Measurements from ENCODE around the gene ANKRD45.
"Not testable (repeated sequence)": the region's sequence is repeated elsewhere in the genome, so short reads cannot be mapped to it uniquely, and the experiment has no call there.

Gene ANKRD45

DNA sequence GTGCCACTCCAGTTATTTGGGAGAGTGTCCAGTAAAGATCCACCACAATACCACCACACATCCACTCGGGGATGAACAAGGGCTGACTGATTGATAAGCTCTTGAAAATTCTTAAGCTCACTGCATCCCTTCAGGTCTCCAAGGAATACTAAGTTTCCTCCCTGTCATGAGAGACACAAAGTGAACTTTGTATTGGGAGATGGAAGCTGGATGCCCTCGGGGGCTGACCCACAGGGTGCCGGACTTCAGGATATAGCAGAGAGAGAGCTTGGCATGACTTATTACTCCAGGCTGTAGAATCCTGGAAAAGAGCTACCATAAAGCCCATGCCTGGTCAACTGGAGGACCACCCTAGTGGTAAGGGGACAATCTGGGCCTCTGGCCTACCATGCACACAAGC is 15.5 kb upstream of the ANKRD45 start:
- H3K27ac ChIP-seq (ENCODE audit: low read depth, low read length); H3K9me3 ChIP-seq (ENCODE audit: control insufficient read depth, insufficient read depth, low read depth, low read length); H3K4me3 ChIP-seq (ENCODE audit: low read depth, low read length); H3K9ac ChIP-seq (ENCODE audit: low read length); H3K27me3 ChIP-seq (ENCODE audit: control insufficient read depth, insufficient read depth, low read length); H3K36me3 ChIP-seq (ENCODE audit: control insufficient read depth, insufficient read depth, low read length): not testable (repeated sequence)
- H3K4me1 ChIP-seq (ENCODE audit: control insufficient read depth, insufficient read depth, low read length), result peaks cover 29% of the 10 kb centered on the region

DNA sequence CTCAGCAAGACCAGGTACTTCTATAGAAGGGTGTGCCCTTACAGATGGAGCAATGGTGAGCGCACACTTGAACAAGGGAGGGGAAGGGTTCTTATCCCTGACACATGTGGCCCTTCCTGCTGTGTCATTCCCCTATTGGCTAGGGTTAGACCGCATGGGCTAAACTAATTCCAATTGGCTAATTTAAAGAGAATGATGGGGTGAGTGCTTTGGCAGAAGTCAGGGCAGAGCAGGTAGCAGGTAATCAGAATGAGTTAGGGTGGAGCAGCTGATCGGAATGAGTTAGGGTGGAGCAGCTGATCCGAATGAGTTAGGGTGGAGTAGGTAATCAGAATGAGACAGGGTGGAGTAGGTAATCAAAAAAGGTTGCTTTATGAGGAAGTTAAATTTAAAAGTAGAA is 14.2 kb upstream of the ANKRD45 start:
- not testable (repeated sequence) for H3K9me3 ChIP-seq (ENCODE audit: control insufficient read depth, insufficient read depth, low read depth, low read length); H3K27me3 ChIP-seq (ENCODE audit: control insufficient read depth, insufficient read depth, low read length); H3K36me3 ChIP-seq (ENCODE audit: control insufficient read depth, insufficient read depth, low read length); H3K27ac ChIP-seq (ENCODE audit: low read depth, low read length); H3K9ac ChIP-seq (ENCODE audit: low read length); H3K4me3 ChIP-seq (ENCODE audit: low read depth, low read length)
- peaks cover 24% of the 10 kb centered on the region for H3K4me1 ChIP-seq (ENCODE audit: control insufficient read depth, insufficient read depth, low read length)

DNA sequence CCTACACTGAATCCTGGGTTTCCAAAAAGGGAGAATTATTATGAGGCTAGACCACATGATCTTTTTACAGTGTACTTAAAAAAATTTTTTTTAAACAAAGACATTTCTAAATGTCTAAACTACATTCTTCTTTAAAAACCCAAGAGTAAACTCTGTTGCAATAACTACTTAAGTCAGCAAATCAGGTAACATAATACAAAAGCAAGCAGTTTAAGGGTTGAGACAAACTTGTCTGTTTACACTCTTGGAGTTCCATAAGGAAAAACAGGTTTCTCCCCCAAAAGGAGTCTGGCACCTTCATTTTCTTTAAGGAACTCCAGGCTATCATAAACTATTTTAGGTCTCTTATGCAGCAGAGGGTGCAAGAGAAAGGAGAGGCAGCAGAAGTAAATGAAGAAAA is 12.5 kb upstream of the ANKRD45 start:
- no peaks in the 10 kb centered on the region for H3K27me3 ChIP-seq (ENCODE audit: control insufficient read depth, insufficient read depth, low read length)
- peaks cover 4% of the 10 kb centered on the region; the same call in 1 of the 2 replicates for H3K9me3 ChIP-seq (ENCODE audit: control insufficient read depth, insufficient read depth, low read depth, low read length)
- H3K9ac ChIP-seq (ENCODE audit: low read length), result no peak overlapping the region
- H3K27ac ChIP-seq (ENCODE audit: low read depth, low read length), result peak overlapping the region; percentile 72; the same call in 1 of the 2 replicates
- H3K4me1 ChIP-seq (ENCODE audit: control insufficient read depth, insufficient read depth, low read length), result peaks cover 19% of the 10 kb centered on the region
- H3K4me3 ChIP-seq (ENCODE audit: low read depth, low read length), result no peak overlapping the region
- H3K36me3 ChIP-seq (ENCODE audit: control insufficient read depth, insufficient read depth, low read length), result no peaks in the 10 kb centered on the region

DNA sequence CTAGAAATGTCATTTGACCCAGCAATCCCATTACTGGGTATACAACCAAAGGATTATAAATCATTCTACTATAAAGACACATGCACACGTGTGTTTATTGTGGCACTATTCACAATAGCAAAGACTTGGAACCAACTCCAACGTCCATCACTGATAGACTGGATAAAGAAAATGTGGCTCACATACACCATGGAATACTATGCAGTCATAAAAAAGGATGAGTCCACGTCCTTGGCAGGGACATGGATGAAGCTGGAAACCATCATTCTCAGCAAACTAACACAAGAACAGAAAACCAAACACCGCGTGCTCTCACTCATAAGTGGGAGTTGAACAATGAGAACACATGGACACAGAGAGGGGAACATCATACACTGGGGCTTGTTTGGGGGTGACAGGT is 10.5 kb upstream of the ANKRD45 start:
- not testable (repeated sequence) for H3K9ac ChIP-seq (ENCODE audit: low read length); H3K9me3 ChIP-seq (ENCODE audit: control insufficient read depth, insufficient read depth, low read depth, low read length); H3K27me3 ChIP-seq (ENCODE audit: control insufficient read depth, insufficient read depth, low read length); H3K36me3 ChIP-seq (ENCODE audit: control insufficient read depth, insufficient read depth, low read length); H3K4me3 ChIP-seq (ENCODE audit: low read depth, low read length); H3K27ac ChIP-seq (ENCODE audit: low read depth, low read length)
- H3K4me1 ChIP-seq (ENCODE audit: control insufficient read depth, insufficient read depth, low read length), result peaks cover 15% of the 10 kb centered on the region

DNA sequence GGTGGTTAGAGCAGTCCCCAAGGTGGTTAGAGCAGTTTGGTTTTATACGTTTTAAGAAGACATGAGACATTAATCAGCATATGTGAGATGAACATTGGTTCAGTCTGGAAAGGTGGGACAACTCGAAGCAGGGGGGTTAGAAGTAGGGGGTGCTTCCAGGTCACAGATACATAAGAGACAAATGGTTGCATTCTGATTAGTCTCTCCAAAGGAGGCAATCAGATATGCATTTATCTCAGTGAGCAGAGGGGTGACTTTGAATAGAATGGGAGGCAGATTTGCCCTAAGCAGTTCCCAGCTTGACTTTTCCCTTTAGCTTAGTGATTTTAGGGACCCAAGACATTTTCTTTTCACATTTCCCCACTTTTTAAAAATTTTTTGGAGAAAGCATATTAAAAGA is 4.8 kb upstream of the ANKRD45 start:
- not testable (repeated sequence) for H3K9me3 ChIP-seq (ENCODE audit: control insufficient read depth, insufficient read depth, low read depth, low read length); H3K36me3 ChIP-seq (ENCODE audit: control insufficient read depth, insufficient read depth, low read length); H3K27me3 ChIP-seq (ENCODE audit: control insufficient read depth, insufficient read depth, low read length); H3K4me1 ChIP-seq (ENCODE audit: control insufficient read depth, insufficient read depth, low read length); H3K4me3 ChIP-seq (ENCODE audit: low read depth, low read length); H3K9ac ChIP-seq (ENCODE audit: low read length); H3K27ac ChIP-seq (ENCODE audit: low read depth, low read length)

DNA sequence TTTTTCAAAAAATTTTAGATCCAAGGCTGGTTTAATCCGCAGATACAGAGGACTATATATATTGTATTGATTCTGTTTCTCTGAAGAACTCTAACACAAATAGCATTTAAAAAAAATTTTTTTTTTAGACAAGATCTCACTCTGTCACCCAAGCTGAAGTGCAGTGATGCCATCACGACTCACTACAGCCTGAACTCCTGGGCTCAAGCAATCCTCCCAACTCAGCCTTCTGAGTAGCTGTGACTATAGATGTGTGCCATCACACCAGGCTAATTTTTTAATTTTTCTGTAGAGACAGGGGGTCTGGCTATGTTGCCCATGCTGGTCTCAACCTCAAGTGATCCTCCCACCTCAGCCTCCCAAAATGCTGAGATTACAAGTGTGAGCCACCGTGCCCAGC is 3.0 kb downstream of the ANKRD45 start:
- no peaks in the 10 kb centered on the region for H3K36me3 ChIP-seq (ENCODE audit: control insufficient read depth, insufficient read depth, low read length)
- H3K4me1 ChIP-seq (ENCODE audit: control insufficient read depth, insufficient read depth, low read length), result peaks cover 6% of the 10 kb centered on the region; the same call in 1 of the 2 replicates
- H3K4me3 ChIP-seq (ENCODE audit: low read depth, low read length), result no peak overlapping the region
- H3K27ac ChIP-seq (ENCODE audit: low read depth, low read length), result no peak overlapping the region
- H3K9me3 ChIP-seq (ENCODE audit: control insufficient read depth, insufficient read depth, low read depth, low read length), result no peaks in the 10 kb centered on the region
- H3K27me3 ChIP-seq (ENCODE audit: control insufficient read depth, insufficient read depth, low read length), result peaks cover 6% of the 10 kb centered on the region
- no peak overlapping the region for H3K9ac ChIP-seq (ENCODE audit: low read length)

DNA sequence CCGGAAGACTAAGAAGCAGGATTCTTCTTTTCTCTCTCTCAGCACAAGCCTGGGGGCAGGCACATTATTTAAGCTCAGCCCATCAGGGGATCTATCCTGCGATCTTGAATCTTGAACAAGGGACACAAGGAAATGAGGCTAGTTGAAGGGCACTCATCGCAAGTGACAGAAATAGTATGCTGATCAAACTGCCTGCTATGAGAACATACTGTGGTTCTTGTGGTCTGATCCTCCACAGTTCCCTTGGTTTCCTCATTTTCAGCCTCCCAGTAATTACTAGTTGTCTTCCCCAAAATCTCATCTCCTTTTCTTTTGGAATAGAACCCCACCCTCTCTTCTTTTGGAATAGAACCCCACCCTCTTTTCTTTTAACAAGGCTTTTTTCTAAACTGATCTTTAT is 6.5 kb downstream of the ANKRD45 start:
- Histone ChIP-seq H3K9me3 (ENCODE audit: control insufficient read depth, insufficient read depth, low read depth, low read length) (no peaks in the 10 kb centered on the region), H3K27ac (ENCODE audit: low read depth, low read length) (no peak overlapping the region), H3K9ac (ENCODE audit: low read length) (no peak overlapping the region), H3K4me3 (ENCODE audit: low read depth, low read length) (no peak overlapping the region), H3K4me1 (ENCODE audit: control insufficient read depth, insufficient read depth, low read length) (no peaks in the 10 kb centered on the region), H3K27me3 (ENCODE audit: control insufficient read depth, insufficient read depth, low read length) (no peaks in the 10 kb centered on the region), H3K36me3 (ENCODE audit: control insufficient read depth, insufficient read depth, low read length) (no peaks in the 10 kb centered on the region)

DNA sequence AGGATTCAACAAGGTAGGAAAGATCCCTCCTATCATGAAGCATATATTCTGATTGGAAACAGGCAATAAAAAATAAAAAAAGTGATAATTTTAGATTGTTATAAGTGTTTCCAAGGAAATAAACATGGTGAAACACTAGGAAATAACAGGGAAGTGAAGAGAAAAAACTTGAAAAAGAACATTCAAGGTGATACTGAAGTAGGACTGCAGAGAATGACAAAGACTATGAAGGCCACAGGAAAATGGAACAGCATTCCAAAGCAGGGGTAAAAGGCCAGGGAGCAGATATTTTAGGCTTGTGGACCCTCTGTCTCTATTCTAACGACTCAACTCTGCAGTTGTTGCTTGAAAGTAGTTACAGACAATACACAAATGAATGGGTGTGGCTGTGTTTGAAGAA is 7.9 kb downstream of the ANKRD45 start:
- Histone ChIP-seq H3K4me1 (ENCODE audit: control insufficient read depth, insufficient read depth, low read length) (no peaks in the 10 kb centered on the region), H3K27me3 (ENCODE audit: control insufficient read depth, insufficient read depth, low read length) (no peaks in the 10 kb centered on the region), H3K27ac (ENCODE audit: low read depth, low read length) (no peak overlapping the region), H3K4me3 (ENCODE audit: low read depth, low read length) (no peak overlapping the region), H3K9ac (ENCODE audit: low read length) (no peak overlapping the region), H3K36me3 (ENCODE audit: control insufficient read depth, insufficient read depth, low read length) (no peaks in the 10 kb centered on the region), H3K9me3 (ENCODE audit: control insufficient read depth, insufficient read depth, low read depth, low read length) (no peaks in the 10 kb centered on the region)

DNA sequence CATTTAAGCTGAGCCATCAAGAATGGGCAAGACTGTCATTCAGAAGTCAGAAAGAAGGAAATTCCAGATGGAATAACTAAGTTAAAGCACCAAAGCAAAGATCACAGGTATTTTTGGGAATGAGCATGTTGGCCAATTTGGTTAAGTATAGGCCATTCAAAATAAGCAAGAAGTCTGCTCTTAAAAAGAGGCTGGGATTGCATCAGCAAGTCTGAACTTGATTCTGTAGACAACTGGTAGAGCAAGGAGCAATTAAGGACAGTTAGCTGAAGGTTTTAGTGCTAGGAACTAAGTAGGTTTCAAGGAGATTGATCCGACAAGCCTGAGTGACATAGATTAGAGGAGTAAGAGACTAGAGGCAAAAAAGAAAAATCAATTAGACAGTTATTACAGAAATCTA is 8.4 kb downstream of the ANKRD45 start:
- H3K4me3 ChIP-seq (ENCODE audit: low read depth, low read length), result no peak overlapping the region
- no peaks in the 10 kb centered on the region for H3K4me1 ChIP-seq (ENCODE audit: control insufficient read depth, insufficient read depth, low read length)
- no peak overlapping the region for H3K9ac ChIP-seq (ENCODE audit: low read length)
- H3K27me3 ChIP-seq (ENCODE audit: control insufficient read depth, insufficient read depth, low read length), result no peaks in the 10 kb centered on the region
- H3K36me3 ChIP-seq (ENCODE audit: control insufficient read depth, insufficient read depth, low read length), result no peaks in the 10 kb centered on the region
- H3K27ac ChIP-seq (ENCODE audit: low read depth, low read length), result no peak overlapping the region
- H3K9me3 ChIP-seq (ENCODE audit: control insufficient read depth, insufficient read depth, low read depth, low read length), result peaks cover 3% of the 10 kb centered on the region; the same call in 1 of the 2 replicates

DNA sequence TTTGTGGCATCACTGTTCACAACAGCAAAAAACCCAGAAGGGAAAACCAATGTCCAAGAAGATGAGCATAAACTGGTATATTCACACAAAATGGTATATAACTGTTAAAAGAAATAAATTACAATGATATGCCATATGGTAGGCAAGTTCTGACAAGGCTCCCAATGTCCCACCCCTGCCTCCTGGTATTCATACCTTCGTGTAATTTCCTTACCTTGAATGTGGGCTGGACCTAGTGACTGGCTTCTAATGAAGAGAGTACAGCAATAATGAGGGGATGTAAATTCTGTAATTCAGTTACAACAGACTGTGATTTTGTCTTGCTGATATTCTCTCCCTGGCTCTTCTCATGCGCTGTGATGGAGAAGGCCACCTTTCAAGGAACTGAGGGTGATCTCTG is 9.3 kb downstream of the ANKRD45 start:
- Histone ChIP-seq H3K9me3 (ENCODE audit: control insufficient read depth, insufficient read depth, low read depth, low read length) (peaks cover 12% of the 10 kb centered on the region), H3K27ac (ENCODE audit: low read depth, low read length) (no peak overlapping the region), H3K9ac (ENCODE audit: low read length) (no peak overlapping the region), H3K27me3 (ENCODE audit: control insufficient read depth, insufficient read depth, low read length) (no peaks in the 10 kb centered on the region), H3K36me3 (ENCODE audit: control insufficient read depth, insufficient read depth, low read length) (no peaks in the 10 kb centered on the region), H3K4me3 (ENCODE audit: low read depth, low read length) (no peak overlapping the region), H3K4me1 (ENCODE audit: control insufficient read depth, insufficient read depth, low read length) (no peaks in the 10 kb centered on the region)

DNA sequence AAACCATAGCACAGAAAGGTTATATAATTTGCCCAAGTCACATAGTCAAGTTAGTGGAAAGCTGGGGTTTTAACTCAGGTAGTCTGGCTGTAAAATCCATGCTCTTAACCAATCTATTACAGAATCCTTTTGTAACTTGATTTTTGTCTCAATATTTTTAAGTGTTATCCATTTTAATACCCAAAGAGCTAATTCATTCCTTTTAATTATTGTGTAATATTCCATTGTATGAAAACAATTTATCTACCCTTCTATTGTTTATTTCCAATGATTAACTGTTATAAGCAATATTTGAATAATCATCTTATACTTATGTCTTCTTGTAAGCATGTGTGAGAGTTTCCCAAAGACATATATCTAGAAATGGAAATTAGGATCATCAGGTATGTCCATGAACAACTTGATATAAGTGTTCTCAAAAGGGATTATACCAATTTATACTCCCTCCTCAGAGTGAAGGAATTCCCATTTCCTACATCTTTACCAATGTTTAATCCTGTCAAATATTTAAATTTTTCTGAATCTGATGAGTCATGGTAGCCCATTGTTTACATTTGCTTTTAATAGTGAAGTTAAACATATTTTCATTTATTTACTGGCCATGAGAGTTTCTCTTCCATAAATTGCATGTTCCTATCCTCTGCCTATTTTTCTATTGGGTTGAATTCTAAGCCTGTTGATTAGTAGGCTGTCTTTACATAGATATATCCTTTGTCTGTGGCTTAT is 20.6 kb downstream of the ANKRD45 start:
- H3K9ac ChIP-seq (ENCODE audit: low read length), result no peak overlapping the region
- no peaks in the 10 kb centered on the region for H3K4me1 ChIP-seq (ENCODE audit: control insufficient read depth, insufficient read depth, low read length)
- H3K27ac ChIP-seq (ENCODE audit: low read depth, low read length), result no peak overlapping the region

DNA sequence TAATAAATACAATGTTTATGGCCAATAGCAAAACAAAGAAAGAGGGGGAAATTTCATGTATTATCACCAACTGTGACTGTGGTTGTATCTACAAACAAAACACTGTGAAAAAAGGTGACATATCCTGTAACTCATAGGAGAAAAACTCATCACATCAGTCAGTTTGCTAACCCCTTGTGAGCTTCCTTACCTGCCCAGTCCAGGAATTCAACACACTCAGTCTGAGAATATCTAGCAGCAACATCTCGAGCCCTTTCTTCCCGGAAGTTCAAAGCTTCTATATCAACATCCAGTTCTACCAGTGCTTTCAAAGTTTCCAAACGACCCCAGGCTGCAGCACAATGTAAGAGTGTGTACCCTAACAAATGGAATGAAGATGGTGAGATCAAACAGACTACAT is 23.0 kb downstream of the ANKRD45 start:
- Histone ChIP-seq H3K27me3 (ENCODE audit: control insufficient read depth, insufficient read depth, low read length) (no peaks in the 10 kb centered on the region), H3K9ac (ENCODE audit: low read length) (no peak overlapping the region), H3K4me1 (ENCODE audit: control insufficient read depth, insufficient read depth, low read length) (no peaks in the 10 kb centered on the region), H3K27ac (ENCODE audit: low read depth, low read length) (no peak overlapping the region), H3K36me3 (ENCODE audit: control insufficient read depth, insufficient read depth, low read length) (no peaks in the 10 kb centered on the region), H3K4me3 (ENCODE audit: low read depth, low read length) (no peak overlapping the region), H3K9me3 (ENCODE audit: control insufficient read depth, insufficient read depth, low read depth, low read length) (peaks cover 4% of the 10 kb centered on the region; the same call in 1 of the 2 replicates)

More for the DNA sequence above, 20.6 kb downstream of the ANKRD45 start:
- Histone ChIP-seq H3K36me3 (ENCODE audit: control insufficient read depth, insufficient read depth, low read length) (no peaks in the 10 kb centered on the region), H3K9me3 (ENCODE audit: control insufficient read depth, insufficient read depth, low read depth, low read length) (no peaks in the 10 kb centered on the region), H3K27me3 (ENCODE audit: control insufficient read depth, insufficient read depth, low read length) (no peaks in the 10 kb centered on the region), H3K4me3 (ENCODE audit: low read depth, low read length) (no peak overlapping the region)

Measured in HUES6 (cell line).